Effector CD4-positive, alpha-beta T cell (primary cell): Measurements from ENCODE around the gene ITGAL.

Experiments
- DNase-seq: peaks from one replicate; pipeline ENCODE4 v3.0.0-alpha.2; 2020

The ITGAL gene

DNA sequence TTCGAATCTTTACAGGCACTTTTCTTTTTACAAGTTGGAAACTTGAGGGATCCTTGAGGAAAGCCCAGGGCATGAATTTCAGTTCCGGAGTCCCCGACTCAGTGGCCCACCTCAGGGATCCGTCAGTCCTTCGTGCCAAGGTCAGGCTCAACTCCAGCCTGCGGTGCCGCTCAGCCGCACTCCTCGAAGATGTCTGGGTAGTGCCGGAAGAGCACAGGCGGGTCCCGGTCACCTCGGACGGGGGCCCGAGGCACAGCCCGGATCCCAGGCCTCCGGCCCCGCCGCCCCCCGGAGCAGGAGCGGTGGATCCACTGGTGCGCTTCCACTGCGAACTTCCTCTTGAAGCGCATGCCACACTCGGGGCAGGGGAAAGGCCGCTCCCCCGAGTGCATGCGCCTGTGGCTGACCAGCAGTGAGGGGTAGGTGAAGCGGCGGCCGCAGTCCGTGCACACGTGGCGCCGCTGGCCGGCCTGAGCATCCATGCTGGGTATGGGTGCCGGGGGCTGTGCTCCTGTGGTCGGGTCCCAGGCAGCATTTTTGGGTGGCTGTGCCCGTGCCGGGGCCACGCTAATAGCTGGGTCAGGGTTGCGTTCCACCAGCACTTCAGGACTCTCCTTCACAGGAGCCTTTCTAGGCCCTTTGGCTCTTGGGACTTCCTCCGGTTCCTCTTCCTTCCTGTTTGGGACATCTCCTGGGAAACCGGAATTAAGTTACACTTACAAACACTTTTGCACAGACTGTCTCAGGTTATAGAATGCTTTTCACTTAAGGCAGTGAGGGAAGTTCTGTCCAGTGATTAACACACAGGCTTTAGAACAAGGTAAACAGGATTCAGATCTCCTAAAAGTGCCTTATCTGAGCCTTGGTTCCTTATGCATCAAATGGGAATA is 97.4 kb downstream of the ITGAL start:
- DNase-seq, result no peak

DNA sequence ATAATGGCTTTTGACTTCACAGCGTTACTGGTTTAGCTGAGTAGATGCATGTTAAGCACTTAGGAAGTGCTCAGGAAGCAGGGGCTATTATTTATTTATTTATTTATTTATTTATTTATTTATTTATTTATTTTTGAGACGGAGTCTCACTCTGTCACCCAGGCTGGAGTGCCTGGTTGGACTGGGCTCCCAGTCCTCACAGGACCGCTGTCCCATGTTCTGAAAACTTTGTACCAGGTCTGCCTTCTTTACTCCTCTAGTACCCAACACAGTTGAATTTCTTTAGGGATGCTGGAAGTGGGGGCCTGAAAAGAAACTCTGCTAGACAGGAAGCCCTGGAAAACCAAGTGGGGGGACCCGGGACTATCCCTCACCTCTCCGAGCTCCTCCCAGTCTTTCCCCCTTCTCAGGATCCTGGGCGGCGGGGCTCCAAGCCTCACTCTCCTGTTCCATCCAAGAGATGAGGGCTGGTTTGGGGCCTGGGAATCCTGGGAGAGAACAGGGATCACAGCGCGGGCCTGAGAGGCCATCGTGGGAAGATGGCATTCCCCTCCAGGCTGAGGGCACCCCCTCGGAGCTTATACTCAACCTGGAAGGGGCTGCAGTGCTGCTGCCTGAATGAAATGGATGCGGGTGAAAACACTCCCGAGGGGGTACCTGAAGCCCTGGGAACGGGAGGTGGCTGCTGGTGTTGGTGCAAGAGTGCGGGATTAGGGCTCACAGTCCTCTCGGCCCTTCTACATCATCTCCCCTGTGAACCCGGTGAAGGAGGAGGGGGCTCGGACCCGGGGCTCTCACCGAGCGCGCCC is 98.3 kb downstream of the ITGAL start:
- DNase-seq, result no peak

DNA sequence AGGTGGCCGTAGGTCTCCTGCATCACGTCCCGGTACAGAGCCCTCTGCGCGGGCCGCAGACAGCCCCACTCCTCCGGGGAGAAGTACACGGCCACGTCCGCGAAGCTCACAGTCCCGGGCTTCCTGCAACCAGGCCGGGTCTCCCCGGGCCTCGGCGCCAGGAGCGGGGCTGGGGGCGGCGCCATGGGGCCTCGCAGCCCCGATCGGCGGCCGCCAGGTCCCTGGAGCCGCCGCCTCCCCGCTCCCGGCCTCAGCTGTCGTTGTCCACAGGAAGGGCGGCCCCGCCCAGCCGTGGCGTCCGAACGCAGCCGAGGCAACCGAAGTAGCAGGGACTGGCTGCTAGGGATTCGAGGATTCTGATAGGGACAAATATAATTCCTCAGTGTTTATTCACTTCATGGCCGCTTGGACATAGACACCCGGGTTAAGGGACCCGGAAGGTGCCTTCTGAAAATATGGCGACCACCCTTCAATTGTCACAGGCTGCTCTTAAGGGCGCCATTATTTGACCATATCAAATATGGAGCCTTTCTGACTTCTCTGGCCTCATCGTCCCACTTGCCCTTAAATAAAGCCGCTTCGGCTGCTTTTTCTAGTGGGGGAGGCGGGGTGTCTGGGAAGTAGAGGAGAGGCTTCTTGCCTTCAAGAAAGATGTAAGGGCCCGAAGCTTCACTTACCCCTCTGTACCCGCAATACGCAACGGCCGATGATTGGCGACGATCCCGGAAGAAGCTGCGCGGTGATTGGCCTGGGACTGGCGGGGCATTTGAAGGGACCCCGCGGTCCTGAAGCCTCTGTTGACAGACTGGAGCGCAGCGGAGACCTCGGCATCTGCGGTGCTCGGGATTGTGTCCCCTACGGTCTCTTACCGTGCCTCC is 99.1 kb downstream of the ITGAL start, which contains the start of gene ZNF688:
TSS of gene ZNF688 (minus strand) at position 270 of the 878 bp plus-strand sequence. CDS start at position 185, 85 bp downstream.
- peak; percentile 95 for DNase-seq
